Measurements from ENCODE around the gene CCM2.
"Not testable (repeated sequence)": the region's sequence is repeated elsewhere in the genome, so short reads cannot be mapped to it uniquely, and the experiment has no call there.

The CCM2 gene

DNA sequence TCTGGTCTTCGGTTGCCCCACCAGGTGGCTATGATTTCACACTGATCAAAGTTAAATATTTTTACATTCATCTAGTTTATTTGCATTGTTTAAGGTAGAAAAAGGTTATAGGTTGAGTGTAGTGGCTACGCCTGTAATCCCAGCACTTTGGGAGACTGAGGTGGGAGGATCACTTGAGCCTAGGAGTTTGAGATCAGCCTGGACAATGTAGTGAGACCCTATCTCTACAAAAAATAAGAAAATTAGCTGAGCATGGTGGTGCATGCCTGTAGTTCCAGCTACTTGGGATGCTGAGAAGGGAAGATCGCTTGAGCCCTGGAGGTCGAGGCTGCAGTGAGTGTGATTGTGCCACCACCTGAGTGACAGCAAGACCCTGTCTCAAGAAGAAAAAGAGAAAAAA, 3.8 kb downstream of the CCM2 start:
- no peak for DNase-seq

- DNase-seq = no peak
These were observed 7.1 kb downstream of the CCM2 start for GRCh38 chr7:45007106-45007505.

DNA sequence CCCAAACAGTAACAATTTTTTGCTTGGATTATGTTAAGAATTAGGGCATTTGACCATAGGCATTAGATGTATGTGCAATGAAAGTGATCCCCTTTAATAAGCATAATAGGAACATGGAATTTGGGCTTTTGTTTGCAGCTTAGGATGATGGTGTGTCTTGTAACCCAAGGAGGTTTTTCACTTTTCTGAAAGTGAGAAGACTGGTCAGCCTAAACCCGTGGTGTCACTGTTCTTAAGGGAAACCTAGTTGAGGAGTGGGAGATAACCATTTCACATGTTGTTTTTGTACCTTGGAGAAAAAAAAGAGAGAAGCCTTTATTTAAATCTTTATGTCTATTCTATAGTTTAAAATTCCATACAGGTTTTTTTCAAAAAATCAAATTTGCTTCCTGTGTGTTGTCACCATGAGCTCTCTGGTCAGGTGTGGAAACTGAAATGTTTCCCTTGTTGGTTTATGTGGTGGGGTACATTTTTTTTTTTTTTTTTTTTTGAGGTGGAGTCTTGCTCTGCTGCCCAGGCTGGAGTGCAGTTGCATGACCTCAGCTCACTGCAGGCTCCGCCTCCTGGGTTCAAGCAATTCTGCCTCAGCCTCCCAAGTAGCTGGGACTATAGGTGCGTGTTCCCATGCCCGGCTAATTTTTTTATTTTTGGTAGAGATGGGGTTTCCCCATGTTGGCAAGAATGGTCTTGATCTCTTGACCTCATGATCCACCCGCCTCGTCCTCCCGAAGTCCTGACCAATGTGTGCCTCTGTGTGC, 7.7 kb downstream of the CCM2 start:
- DNase-seq = no peak

GRCh38 chr7:45013465-45013967, 13.5 kb downstream of the CCM2 start:
- no peak for DNase-seq

DNA sequence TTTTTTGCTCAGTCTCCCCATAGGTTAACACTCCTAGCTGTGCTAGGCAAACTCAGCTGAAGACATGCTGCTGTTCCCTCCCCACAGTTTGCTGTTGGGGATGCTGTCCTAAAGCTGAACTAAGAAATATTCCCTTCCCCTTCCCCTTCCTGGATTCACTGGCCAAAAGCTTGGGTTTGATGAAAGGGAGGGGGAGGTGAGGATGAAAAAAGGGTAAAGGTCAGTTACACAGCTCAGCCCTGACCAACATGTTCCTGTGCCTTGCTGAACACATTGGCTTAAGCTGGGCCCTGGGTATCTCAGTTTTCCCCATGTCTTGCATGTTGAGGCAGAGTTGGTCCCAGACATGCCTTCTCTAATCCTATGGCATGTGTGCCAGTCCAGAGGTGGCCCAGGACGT, 15.3 kb downstream of the CCM2 start:
- DNase-seq = no peak

- no peak for DNase-seq
These were observed 17.3 kb downstream of the CCM2 start for GRCh38 chr7:45017253-45017652.

- DNase-seq = no peak
These were observed 20.9 kb downstream of the CCM2 start for GRCh38 chr7:45020915-45021314.

GRCh38 chr7:45021604-45022296, 21.7 kb downstream of the CCM2 start:
- no peak for DNase-seq

GRCh38 chr7:45024126-45024744, 24.2 kb downstream of the CCM2 start:
- no peak for DNase-seq

DNA sequence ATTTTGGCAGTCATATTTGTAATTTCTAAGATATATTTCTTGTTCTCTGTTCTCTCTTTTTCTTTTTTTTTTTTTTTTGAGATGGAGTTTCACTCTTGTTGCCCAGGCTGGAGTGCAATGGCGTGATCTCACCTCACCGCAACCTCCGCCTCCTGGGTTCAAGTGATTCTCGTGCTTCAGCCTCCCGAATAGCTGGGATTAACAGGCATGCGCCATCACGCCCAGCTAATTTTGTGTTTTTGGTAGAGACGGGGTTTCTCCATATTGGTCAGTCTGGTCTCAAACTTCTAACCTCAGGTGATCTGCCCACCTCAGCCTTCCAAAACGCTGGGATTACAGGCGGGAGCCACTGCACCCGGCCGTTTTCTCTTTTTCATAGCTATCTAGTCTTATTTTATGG, 25.5 kb downstream of the CCM2 start:
- DNase-seq = not testable (repeated sequence)

- no peak for DNase-seq
These were observed 26.0 kb downstream of the CCM2 start for GRCh38 chr7:45026013-45026412.

GRCh38 chr7:45026984-45027773, 27.2 kb downstream of the CCM2 start:
- no peak for DNase-seq

- no peak for DNase-seq
These were observed 27.7 kb downstream of the CCM2 start for GRCh38 chr7:45027774-45028114.

DNA sequence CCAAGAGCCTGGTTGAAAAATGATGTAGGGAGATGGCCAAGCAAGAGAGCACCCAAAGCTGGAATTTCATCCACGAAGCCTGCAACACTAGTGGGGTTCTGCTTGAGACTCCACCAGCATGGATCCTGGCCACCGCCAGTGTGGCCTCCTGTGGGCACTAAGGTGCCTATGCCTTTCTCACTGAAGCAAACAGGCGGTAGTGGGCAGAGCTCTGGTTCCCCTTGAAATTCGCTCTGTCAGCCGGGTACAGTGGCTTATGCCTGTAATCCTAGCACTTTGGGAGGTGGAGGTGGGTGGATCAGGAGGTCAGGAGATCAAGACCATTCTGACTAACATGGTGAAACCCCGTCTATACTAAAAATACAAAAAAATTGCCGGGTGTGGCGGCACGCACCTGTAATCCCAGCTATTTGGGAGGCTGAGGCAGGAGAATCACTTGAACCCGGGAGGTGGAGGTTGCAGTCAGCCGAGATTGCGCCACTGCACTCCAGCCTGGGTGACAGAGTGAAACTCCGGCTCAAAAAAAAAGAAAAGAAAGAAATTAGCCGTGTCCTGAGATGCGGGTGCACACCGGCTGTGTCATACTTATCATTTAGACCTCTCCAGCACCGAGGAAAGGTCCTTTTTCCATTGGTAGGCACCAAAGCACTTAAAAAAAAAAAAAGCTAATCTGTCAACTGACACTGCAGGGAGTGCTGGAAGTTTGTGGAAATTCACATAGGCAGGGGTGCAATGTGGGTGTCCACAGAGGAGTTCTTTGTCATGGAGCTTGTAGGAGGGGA, 28.3 kb downstream of the CCM2 start:
- no peak for DNase-seq

DNA sequence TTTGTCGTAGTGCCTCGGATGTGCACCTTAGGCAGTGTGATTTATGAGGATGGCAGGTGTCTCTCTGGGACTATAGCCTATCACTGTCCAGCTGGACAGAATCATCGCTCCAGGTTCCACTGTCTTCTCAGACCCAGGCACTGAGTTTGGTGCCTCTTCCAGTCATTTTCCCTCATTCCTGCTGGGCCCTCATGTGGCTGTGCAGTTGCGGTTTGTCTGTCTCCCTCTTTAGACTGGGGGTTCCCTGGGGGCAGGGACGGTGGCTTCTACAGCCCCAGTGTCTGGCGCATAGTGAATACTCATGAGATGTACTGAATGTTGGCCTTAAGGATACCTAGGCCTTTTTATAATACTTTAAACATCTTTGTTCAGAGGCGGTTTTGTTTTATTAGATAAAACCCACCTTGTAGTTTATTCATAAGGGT, 28.9 kb downstream of the CCM2 start:
- DNase-seq = no peak

GRCh38 chr7:45031829-45032228, 31.8 kb downstream of the CCM2 start:
- no peak for DNase-seq

DNA sequence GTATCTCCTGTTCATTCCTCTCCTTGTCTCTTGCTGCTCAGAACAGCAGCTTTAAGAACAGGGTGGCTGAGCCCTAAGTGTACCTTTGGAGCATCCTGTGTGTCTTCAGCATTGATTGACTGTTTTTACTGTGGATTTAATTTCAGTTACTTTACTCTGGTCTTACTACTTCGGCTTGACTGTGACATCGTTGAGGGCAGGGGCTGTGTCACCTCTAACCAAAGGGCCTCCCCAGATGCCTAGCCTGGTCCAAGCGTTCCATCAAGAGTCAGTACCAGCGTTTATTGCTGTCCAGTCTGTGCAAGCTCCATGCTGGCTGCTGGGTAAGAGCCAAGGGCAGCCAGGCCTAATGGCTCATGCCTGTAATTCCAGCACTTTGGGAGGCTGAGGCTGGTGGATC, 32.4 kb downstream of the CCM2 start:
- DNase-seq = no peak

DNA sequence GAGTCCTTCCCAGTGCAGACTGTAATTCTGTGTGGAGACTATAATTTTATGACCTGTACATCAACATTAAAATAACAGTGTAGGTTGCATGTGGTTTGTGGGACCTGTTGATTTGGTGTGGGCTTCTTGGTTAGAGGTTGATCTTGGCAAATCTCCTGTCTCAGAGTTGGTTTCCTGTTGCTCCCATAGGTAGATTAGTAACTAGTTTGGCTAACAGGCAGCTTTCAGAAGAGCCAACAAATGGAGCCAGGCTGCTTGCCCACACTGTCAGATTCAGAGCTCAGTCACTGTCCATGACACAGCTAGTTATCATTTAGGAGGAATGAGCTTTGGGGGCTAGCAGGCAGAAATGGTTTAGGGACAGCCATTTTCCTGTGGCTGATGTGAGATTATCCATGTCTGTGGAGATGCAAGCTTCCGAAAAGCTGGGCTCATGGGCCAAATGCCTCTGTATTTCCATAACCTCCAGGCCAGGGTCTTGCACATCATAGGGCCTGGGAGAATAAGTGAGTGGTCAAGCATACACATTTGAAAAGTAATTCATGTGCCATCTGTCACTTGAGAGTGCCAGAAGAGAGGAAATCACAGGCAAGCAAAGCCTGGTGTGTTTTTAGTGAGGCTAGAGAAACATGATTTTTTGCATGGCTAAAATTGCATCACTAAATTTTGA, 33.4 kb downstream of the CCM2 start:
- no peak for DNase-seq

DNA sequence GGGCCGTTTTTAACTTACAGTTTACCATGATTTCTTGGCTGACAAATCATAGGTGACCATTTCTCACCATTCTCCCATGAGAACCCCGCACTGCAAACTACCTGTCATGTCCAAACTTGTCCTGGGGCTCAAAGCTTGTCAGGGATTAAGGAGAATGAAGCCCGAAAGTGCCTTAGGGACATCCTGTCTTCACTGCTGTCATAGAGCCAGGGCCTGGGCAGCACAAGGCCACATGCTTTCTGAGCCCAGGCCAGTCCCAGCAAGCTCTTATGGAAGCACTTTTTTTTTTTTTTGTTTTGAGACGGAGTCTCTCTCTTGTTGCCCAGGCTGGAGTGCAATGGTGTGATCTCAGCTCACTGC, 33.9 kb downstream of the CCM2 start:
- no peak for DNase-seq

- DNase-seq = not testable (repeated sequence)
These were observed 34.7 kb downstream of the CCM2 start for GRCh38 chr7:45034710-45035109.

GRCh38 chr7:45035371-45035770, 35.4 kb downstream of the CCM2 start:
- no peak for DNase-seq

GRCh38 chr7:45035893-45036292, 35.9 kb downstream of the CCM2 start:
- DNase-seq = no peak

All from stimulated activated CD4-positive, alpha-beta T cell treated with anti-CD3 and anti-CD28 coated beads, Interleukin-4, amount 100 ng/mL, for 4 hours (primary cell).